Measurements from ENCODE around the gene CRTC3. TPM values are rescaled to one million over a fixed set of nuclear protein-coding genes. Genes with fewer than 3 reads are reported as not detected.

CRTC3 gene
- total and polyA plus RNA-seq, 2 of the 13 experiments (the other 11 are each of a cell fraction or from before 2014, with no cell fraction given): 8.4 to 11.8 TPM

DNA sequence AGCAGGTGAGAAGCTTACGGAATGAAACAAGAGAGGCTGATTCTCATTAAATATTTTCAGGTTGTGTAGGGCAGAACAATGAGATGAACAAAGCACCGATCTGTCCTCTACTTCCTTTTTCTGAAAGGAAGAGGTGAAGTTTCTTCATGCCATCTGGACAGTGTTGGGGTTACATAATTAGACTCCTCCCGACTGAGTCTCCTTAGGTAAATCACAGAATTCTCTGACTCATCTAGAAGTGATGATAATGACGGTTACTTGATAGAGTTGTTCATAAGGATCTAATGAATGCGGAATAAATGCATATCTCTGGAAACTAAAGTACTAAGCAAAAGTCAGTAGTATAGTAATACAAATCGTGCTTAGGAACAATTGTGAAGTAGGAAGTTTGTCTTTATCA lies 21.2 kb downstream of the CRTC3 start:
- no peak overlapping the region for H3K4me3 ChIP-seq (replicated peaks in 1 of 3; ENCODE audit: insufficient read depth in 1 of 3, low read depth in 2 of 3, low read length in 3 of 3)
- ATAC-seq: no peak
- WGBS (ENCODE audit: low lambda C conversion rate): 96% methylated on average over 6 of the region's 6 CpGs
- CTCF ChIA-PET (ENCODE audit: low intra/inter-chr PET ratio, low total read pairs): interaction anchor here (0.5 kb wide), 1 partner anchor 207 kb away, joined by 3 read pairs; no protein-coding TSS in a partner anchor
- peaks cover 11% of the 10 kb centered on the region for H3K4me1 ChIP-seq (ENCODE audit: insufficient read depth, low read length)
- FAIRE-seq: no peak
- intact Hi-C loops (cut with micrococcal nuclease; ENCODE audit: unreplicated experiment): no loop called here
- no peak for TF ChIP-seq ZNF10 (CRISPR knock-in tag; IDR thresholded peaks at IDR 0.05; ENCODE audit: borderline replicate concordance, low read depth)
- TF ChIP-seq ETV5 (CRISPR knock-in tag; IDR thresholded peaks at IDR 0.05; ENCODE audit: borderline replicate concordance): no peak
- no peak for TF ChIP-seq FLYWCH1 (CRISPR knock-in tag; IDR thresholded peaks at IDR 0.05)
- TF ChIP-seq, protein P1, sequence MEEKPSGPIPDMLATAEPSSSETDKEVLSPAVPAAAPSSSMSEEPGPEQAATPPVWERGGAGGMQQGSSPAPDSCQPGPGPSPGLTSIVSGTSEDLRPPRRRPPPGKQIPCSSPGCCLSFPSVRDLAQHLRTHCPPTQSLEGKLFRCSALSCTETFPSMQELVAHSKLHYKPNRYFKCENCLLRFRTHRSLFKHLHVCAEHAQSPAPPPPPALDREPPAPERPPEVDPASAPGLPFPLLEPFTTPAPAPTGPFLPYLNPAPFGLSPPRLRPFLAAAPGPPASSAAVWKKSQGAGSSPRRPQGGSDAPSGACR (CRISPR knock-in tag; IDR thresholded peaks at IDR 0.05): no peak
- no peak for TF ChIP-seq ZFP90 (CRISPR knock-in tag; IDR thresholded peaks at IDR 0.05; ENCODE audit: borderline replicate concordance)
- no peak for TF ChIP-seq NR1H2 (CRISPR knock-in tag; IDR thresholded peaks at IDR 0.05; ENCODE audit: borderline replicate concordance, low read depth)
- TF ChIP-seq IKZF4 (CRISPR knock-in tag; IDR thresholded peaks at IDR 0.05; ENCODE audit: borderline replicate concordance, low read depth, not compliant biosample characterization): no peak
- no peak for TF ChIP-seq PRPF4 (IDR thresholded peaks at IDR 0.05; ENCODE audit: low read depth, low read length, poor library complexity, severe bottlenecking)
- no peak for TF ChIP-seq CBFB (CRISPR knock-in tag; IDR thresholded peaks at IDR 0.05)
- no peak for TF ChIP-seq ZFP37 (CRISPR knock-in tag; IDR thresholded peaks at IDR 0.05; ENCODE audit: borderline replicate concordance)
- no peak for TF ChIP-seq TARDBP (CRISPR knock-in tag; IDR thresholded peaks at IDR 0.05)
- TF ChIP-seq CREBL2 (CRISPR knock-in tag; IDR thresholded peaks at IDR 0.05; ENCODE audit: borderline replicate concordance): no peak
- no peak for TF ChIP-seq ZNF180 (CRISPR knock-in tag; IDR thresholded peaks at IDR 0.05; ENCODE audit: borderline replicate concordance, low read depth)
- TF ChIP-seq MEIS2 (CRISPR knock-in tag; IDR thresholded peaks at IDR 0.05): no peak
- TF ChIP-seq, protein P2, sequence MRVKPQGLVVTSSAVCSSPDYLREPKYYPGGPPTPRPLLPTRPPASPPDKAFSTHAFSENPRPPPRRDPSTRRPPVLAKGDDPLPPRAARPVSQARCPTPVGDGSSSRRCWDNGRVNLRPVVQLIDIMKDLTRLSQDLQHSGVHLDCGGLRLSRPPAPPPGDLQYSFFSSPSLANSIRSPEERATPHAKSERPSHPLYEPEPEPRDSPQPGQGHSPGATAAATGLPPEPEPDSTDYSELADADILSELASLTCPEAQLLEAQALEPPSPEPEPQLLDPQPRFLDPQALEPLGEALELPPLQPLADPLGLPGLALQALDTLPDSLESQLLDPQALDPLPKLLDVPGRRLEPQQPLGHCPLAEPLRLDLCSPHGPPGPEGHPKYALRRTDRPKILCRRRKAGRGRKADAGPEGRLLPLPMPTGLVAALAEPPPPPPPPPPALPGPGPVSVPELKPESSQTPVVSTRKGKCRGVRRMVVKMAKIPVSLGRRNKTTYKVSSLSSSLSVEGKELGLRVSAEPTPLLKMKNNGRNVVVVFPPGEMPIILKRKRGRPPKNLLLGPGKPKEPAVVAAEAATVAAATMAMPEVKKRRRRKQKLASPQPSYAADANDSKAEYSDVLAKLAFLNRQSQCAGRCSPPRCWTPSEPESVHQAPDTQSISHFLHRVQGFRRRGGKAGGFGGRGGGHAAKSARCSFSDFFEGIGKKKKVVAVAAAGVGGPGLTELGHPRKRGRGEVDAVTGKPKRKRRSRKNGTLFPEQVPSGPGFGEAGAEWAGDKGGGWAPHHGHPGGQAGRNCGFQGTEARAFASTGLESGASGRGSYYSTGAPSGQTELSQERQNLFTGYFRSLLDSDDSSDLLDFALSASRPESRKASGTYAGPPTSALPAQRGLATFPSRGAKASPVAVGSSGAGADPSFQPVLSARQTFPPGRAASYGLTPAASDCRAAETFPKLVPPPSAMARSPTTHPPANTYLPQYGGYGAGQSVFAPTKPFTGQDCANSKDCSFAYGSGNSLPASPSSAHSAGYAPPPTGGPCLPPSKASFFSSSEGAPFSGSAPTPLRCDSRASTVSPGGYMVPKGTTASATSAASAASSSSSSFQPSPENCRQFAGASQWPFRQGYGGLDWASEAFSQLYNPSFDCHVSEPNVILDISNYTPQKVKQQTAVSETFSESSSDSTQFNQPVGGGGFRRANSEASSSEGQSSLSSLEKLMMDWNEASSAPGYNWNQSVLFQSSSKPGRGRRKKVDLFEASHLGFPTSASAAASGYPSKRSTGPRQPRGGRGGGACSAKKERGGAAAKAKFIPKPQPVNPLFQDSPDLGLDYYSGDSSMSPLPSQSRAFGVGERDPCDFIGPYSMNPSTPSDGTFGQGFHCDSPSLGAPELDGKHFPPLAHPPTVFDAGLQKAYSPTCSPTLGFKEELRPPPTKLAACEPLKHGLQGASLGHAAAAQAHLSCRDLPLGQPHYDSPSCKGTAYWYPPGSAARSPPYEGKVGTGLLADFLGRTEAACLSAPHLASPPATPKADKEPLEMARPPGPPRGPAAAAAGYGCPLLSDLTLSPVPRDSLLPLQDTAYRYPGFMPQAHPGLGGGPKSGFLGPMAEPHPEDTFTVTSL (CRISPR knock-in tag; IDR thresholded peaks at IDR 0.05; ENCODE audit: borderline replicate concordance): no peak
- 0 out of 5 replicates have a peak, but pooled peaks cover 0 to 3% of the 10 kb centered on the region in 2 experiments for H3K36me3 ChIP-seq (replicated peaks in 1 of 2; ENCODE audit: control insufficient read depth in 1 of 2, insufficient read depth in 2 of 2, low read length in 2 of 2)
- H3K9ac ChIP-seq (ENCODE audit: insufficient read depth, low read depth, low read length): no peak overlapping the region
- H3K27ac ChIP-seq (ENCODE audit: extremely low read length, insufficient read depth, low read length): no peak overlapping the region
- BruUV-seq (replicated peaks): no TSS peak
- POLR2A ChIA-PET: no interaction called here
- H4K20me1 ChIP-seq (ENCODE audit: insufficient read depth, low read length): no peaks in the 10 kb centered on the region
- no peaks in the 10 kb centered on the region for H3K79me2 ChIP-seq (ENCODE audit: insufficient read depth, low read length)
- no peaks in the 10 kb centered on the region for H3K27me3 ChIP-seq (ENCODE audit: control insufficient read depth in 1 of 2, insufficient read depth in 2 of 2, low read length in 2 of 2)
- no peak overlapping the region for H3K4me2 ChIP-seq (ENCODE audit: low read depth, low read length)
- no peak for DNase-seq (ENCODE audit: low spot score)
- H3K9me3 ChIP-seq (ENCODE audit: low read length): no peaks in the 10 kb centered on the region
- in situ Hi-C loops (cut with HindIII; ENCODE audit: extremely low pct_ligation_motif_present, low pct_unique_long_range_greater_than_20kb): no loop called here
- H2AFZ ChIP-seq (ENCODE audit: low read length): no peak overlapping the region
